HG03103 (cell line): ENCODE results near the gene SRXN1.

Source experiments
- ATAC-seq: cut with Tn5 transposase; IDR thresholded peaks from one replicate; pipeline ENCODE4 v1.9.1; 2021; ENCODE audit warnings: low read depth; ENCODE audit not compliant: unreplicated experiment

The SRXN1 gene

GRCh38 chr20:609371-609964, 43.5 kb downstream of the SRXN1 start:
- ATAC-seq: no peak

- ATAC-seq: no peak
These were observed 44.0 kb downstream of the SRXN1 start for GRCh38 chr20:608970-609369.

- ATAC-seq: no peak
These were observed 45.5 kb downstream of the SRXN1 start for GRCh38 chr20:607476-607875.

- no peak for ATAC-seq
These were observed 47.8 kb downstream of the SRXN1 start for GRCh38 chr20:605237-605636.

- no peak for ATAC-seq
These were observed 49.8 kb downstream of the SRXN1 start for GRCh38 chr20:603116-603640.

- ATAC-seq: no peak
These were observed 50.7 kb downstream of the SRXN1 start for GRCh38 chr20:602111-602970.

GRCh38 chr20:600736-601135, 52.3 kb downstream of the SRXN1 start:
- ATAC-seq: no peak

- no peak for ATAC-seq
These were observed 52.9 kb downstream of the SRXN1 start for GRCh38 chr20:600141-600540.

- no peak for ATAC-seq
These were observed 54.7 kb downstream of the SRXN1 start for GRCh38 chr20:598133-598850.

- ATAC-seq: no peak
These were observed 55.4 kb downstream of the SRXN1 start for GRCh38 chr20:597560-597959.
